KOPT-K1 (cell line): Measurements from ENCODE around the gene MYLK.

ENCODE experiments used
- H3K27ac ChIP-seq: fragments of 200-600 bp; sonication (generic); 2 replicates; pipeline ENCODE4 v1.5.1; 2016; ENCODE audit warnings: antibody characterized with exemption, mild to moderate bottlenecking, low read depth, low read length; ENCODE audit not compliant: poor library complexity, severe bottlenecking
- H3K36me3 ChIP-seq: fragments of 200-600 bp; sonication (generic); 2 replicates; pipeline ENCODE4 v1.5.1; 2017; ENCODE audit warnings: antibody characterized with exemption, mild to moderate bottlenecking, low read length, moderate library complexity; ENCODE audit not compliant: insufficient read depth
- H3K9me3 ChIP-seq: fragments of 200-600 bp; sonication (generic); 2 replicates; pipeline ENCODE4 v1.5.1; 2017; ENCODE audit warnings: antibody characterized with exemption, low read length, mild to moderate bottlenecking; ENCODE audit not compliant: insufficient read depth, poor library complexity, severe bottlenecking

MYLK gene

GRCh38 chr3:123818324-123818920 lies 65.7 kb downstream of the MYLK start:
- Histone ChIP-seq H3K27ac (no peak overlapping the region), H3K9me3 (no peaks in the 10 kb centered on the region), H3K36me3 (no peaks in the 10 kb centered on the region)

DNA sequence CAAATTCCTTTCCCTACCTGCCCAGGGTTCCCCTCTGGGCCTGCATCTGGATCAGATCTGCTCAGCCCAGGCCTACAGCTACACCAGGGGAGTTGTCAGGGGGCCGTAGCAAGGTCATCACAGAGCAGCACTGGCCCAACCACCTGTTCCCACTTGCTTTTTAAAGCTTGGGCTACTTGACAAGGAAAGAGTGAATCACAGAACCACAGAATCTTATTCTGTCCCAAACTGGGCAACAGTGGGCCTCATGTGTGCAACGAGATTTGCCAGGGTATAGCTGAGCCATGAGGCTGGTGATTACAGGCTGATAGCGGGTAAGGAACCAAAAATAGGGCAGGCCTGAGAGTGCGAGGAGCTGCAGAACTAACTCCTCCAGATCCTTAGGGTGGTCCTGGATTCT lies 66.7 kb downstream of the MYLK start:
- no peaks in the 10 kb centered on the region for H3K36me3 ChIP-seq
- no peak overlapping the region for H3K27ac ChIP-seq

GRCh38 chr3:123816673-123817207 lies 67.4 kb downstream of the MYLK start:
- H3K27ac ChIP-seq, result no peak overlapping the region
- H3K36me3 ChIP-seq, result no peaks in the 10 kb centered on the region
- H3K9me3 ChIP-seq, result no peaks in the 10 kb centered on the region

More for the DNA sequence above, 66.7 kb downstream of the MYLK start:
- no peaks in the 10 kb centered on the region for H3K9me3 ChIP-seq

- Histone ChIP-seq H3K9me3 (no peaks in the 10 kb centered on the region), H3K27ac (no peak overlapping the region), H3K36me3 (no peaks in the 10 kb centered on the region)
Observed at GRCh38 chr3:123815981-123816380, 68.2 kb downstream of the MYLK start.

- H3K9me3 ChIP-seq, result no peaks in the 10 kb centered on the region
- H3K27ac ChIP-seq, result no peak overlapping the region
- no peaks in the 10 kb centered on the region for H3K36me3 ChIP-seq
Observed at GRCh38 chr3:123813876-123814275, 70.3 kb downstream of the MYLK start.

GRCh38 chr3:123809597-123809996 lies 74.5 kb downstream of the MYLK start:
- H3K36me3 ChIP-seq, result no peaks in the 10 kb centered on the region
- no peaks in the 10 kb centered on the region for H3K9me3 ChIP-seq
- no peak overlapping the region for H3K27ac ChIP-seq

DNA sequence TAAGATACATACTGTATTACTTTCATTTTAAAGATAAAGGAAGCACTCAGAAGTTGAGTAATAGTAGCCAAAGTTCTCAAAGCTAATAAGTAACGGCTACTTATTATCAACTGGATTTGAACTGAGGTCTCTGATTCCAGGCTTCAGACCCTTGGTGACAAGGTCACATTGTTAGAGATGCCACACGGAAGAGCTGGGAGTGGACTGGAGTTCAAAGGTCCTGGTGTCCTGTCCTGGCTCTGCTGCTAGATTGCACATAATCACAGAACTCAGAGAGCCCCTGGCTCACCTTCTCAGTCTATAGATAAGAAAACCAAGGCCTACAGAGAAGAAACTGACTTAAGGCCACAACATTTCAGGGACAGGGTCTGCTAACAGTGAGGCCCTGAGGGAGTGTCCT lies 75.3 kb downstream of the MYLK start:
- Histone ChIP-seq H3K27ac (no peak overlapping the region), H3K36me3 (no peaks in the 10 kb centered on the region), H3K9me3 (no peaks in the 10 kb centered on the region)

DNA sequence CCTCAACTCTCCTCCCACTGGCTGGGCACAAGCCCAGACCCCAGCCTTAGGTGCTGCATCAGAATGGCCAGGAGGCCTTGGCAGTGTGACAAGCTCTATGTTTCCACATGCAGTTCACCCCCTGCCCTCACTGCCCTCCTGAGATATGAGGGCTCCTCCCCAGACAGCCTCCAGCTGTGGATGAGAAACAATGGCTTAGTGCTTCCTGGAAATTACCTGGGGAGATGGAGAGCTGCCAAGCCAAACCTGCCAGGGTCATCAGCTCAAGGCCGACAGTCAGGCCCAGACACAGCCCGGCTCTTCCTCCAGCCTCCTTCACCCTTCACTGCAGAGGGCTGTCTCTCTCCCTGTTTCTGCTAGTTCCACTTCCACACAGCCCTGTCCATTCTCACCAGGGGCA lies 76.3 kb downstream of the MYLK start:
- no peaks in the 10 kb centered on the region for H3K36me3 ChIP-seq
- H3K9me3 ChIP-seq, result no peaks in the 10 kb centered on the region
- H3K27ac ChIP-seq, result no peak overlapping the region

DNA sequence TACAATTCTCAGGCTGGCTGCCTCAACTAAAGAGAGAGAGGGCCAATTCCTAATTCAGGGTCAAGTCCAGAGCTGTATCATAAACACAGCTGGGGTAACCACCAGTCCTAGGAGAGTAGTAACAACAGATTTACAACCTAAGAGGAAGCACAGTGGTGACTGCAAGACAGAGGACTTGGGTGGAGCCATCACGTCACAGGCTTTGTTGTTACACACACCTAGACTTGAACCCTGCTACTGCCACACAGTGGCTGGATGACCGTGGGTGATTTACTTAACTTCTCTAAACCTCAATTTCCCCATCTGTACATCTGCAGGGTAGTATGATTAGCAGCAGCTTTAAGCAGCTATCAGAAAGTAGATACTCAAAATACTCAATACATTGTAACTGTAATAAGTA lies 78.6 kb downstream of the MYLK start:
- H3K9me3 ChIP-seq, result no peaks in the 10 kb centered on the region
- H3K36me3 ChIP-seq, result no peaks in the 10 kb centered on the region
- H3K27ac ChIP-seq, result no peak overlapping the region

- no peak overlapping the region for H3K27ac ChIP-seq
- H3K9me3 ChIP-seq, result no peaks in the 10 kb centered on the region
- no peaks in the 10 kb centered on the region for H3K36me3 ChIP-seq
Observed at GRCh38 chr3:123805101-123805500, 79.0 kb downstream of the MYLK start.

- no peaks in the 10 kb centered on the region for H3K9me3 ChIP-seq
- H3K36me3 ChIP-seq, result no peaks in the 10 kb centered on the region
- H3K27ac ChIP-seq, result no peak overlapping the region
Observed at GRCh38 chr3:123804676-123805075, 79.5 kb downstream of the MYLK start.

GRCh38 chr3:123803521-123803920 lies 80.6 kb downstream of the MYLK start:
- Histone ChIP-seq H3K9me3 (no peaks in the 10 kb centered on the region), H3K36me3 (no peaks in the 10 kb centered on the region), H3K27ac (no peak overlapping the region)

GRCh38 chr3:123802007-123802625 lies 82.0 kb downstream of the MYLK start:
- no peaks in the 10 kb centered on the region for H3K9me3 ChIP-seq
- no peaks in the 10 kb centered on the region for H3K36me3 ChIP-seq
- no peak overlapping the region for H3K27ac ChIP-seq

GRCh38 chr3:123801474-123801873 lies 82.7 kb downstream of the MYLK start:
- Histone ChIP-seq H3K9me3 (no peaks in the 10 kb centered on the region), H3K27ac (no peak overlapping the region), H3K36me3 (no peaks in the 10 kb centered on the region)

DNA sequence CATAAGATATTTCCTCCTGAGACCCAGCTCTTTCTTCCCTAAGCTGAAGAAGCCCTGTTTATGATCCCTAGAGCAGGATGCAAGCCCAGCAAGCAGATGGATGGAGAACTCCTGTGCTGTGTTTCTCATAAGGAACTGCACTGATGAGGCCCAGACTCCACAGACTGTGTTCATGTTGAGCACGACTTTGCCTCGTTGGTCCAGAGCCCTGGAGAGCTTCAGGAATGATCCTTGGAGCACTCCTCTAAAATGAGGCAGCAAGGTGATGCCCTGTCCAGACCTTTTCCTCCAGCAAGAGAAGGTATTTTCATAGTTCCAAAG lies 83.8 kb downstream of the MYLK start:
- Histone ChIP-seq H3K27ac (no peak overlapping the region), H3K9me3 (no peaks in the 10 kb centered on the region), H3K36me3 (no peaks in the 10 kb centered on the region)
